ENCODE results near the gene RPRD2. TPM values are rescaled to one million over a fixed set of nuclear protein-coding genes. Genes with fewer than 3 reads are reported as not detected.
"Not testable (repeated sequence)": the region's sequence is repeated elsewhere in the genome, so short reads cannot be mapped to it uniquely, and the experiment has no call there.

The RPRD2 gene
- total and polyA plus RNA-seq, 2 experiments from 2014 or later: 24.1 to 34.8 TPM

DNA sequence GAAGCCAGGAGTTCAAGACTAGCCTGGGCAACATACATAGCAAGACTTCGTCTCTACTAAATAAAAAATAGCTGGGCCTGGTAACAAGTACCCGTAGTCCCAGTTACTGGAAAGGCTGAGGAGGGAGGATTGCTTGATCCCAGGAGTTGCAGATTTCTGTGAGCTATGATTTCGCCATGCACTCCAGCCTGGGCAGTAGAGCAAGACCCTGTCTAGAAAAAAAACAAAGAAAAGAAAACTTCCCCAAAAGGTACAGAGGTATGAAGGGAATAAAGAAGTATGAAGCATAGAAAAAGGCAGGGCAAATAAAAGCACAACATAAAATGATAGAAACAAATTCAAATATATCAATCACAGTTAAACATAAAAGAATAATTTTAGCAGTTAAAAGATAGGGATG is 28.7 kb downstream of the RPRD2 start:
- Histone ChIP-seq H3K27ac (no peak overlapping the region), H3K27me3 (no peaks in the 10 kb centered on the region), H3K36me3 (no peaks in the 10 kb centered on the region), H3K4me3 (no peak overlapping the region), H3K9me3 (ENCODE audit: low read depth) (no peaks in the 10 kb centered on the region), H3K4me1 (ENCODE audit: low read depth) (no peaks in the 10 kb centered on the region)
- no peak for DNase-seq (ENCODE audit: low read depth in 1 of 2, low spot score in 1 of 2)
- TF ChIP-seq, protein P1, sequence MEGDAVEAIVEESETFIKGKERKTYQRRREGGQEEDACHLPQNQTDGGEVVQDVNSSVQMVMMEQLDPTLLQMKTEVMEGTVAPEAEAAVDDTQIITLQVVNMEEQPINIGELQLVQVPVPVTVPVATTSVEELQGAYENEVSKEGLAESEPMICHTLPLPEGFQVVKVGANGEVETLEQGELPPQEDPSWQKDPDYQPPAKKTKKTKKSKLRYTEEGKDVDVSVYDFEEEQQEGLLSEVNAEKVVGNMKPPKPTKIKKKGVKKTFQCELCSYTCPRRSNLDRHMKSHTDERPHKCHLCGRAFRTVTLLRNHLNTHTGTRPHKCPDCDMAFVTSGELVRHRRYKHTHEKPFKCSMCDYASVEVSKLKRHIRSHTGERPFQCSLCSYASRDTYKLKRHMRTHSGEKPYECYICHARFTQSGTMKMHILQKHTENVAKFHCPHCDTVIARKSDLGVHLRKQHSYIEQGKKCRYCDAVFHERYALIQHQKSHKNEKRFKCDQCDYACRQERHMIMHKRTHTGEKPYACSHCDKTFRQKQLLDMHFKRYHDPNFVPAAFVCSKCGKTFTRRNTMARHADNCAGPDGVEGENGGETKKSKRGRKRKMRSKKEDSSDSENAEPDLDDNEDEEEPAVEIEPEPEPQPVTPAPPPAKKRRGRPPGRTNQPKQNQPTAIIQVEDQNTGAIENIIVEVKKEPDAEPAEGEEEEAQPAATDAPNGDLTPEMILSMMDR (IDR thresholded peaks at IDR 0.05; ENCODE audit: low read depth, low read length): no peak

DNA sequence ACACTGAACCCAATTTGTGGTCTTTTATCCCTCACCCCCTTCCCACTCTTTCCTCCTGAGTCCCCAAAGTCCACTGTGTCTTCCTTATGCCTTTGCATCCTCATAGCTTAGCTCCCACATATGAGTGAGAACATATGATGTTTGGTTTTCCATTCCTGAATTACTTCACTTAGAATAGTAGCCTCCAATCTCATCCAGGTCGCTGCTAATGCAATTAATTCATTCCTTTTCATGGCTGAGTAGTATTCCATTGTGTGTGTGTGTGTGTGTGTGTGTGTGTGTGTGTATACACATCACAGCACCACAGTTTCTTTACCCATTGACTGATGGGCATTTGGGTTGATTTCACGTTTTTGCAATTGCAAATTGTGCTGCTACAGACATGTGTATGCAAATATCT is 31.2 kb downstream of the RPRD2 start:
- DNase-seq (ENCODE audit: low read depth in 1 of 2, low spot score in 1 of 2); H3K4me1 ChIP-seq (ENCODE audit: low read depth); H3K4me3 ChIP-seq; H3K27me3 ChIP-seq; H3K36me3 ChIP-seq; H3K27ac ChIP-seq; H3K9me3 ChIP-seq (ENCODE audit: low read depth): not testable (repeated sequence)

DNA sequence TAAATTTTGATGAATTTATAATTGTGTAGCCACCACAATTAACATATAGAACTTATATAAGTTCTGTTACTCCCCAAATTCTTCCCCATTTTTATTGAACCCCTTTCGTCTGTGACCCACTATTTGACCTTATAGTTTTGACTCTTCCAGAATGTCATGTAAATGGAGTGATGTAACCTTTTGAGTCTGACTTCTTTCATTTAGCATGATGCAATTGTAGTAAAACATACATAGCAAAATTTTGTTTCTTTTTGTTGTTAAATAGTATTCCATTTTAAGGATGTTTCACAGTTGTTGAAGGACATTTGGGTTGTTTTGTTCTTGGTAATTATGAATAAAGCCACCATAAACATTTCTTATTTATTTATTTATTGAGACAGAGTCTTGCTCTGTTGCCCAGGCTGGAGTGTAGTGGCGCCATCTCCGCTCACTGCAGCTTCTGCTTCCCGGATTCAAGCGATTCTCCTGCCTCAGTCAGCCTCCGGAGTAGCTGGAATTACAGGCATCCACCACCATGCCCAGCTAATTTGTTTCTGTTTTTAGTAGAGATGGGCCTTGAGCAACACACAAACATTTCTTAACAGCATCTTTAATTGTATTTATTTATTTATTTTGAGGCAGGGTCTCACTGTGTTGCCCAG is 33.6 kb downstream of the RPRD2 start:
- Histone ChIP-seq H3K9me3 (ENCODE audit: low read depth) (no peaks in the 10 kb centered on the region), H3K4me3 (no peak overlapping the region), H3K4me1 (ENCODE audit: low read depth) (no peaks in the 10 kb centered on the region), H3K36me3 (no peaks in the 10 kb centered on the region), H3K27me3 (no peaks in the 10 kb centered on the region), H3K27ac (no peak overlapping the region)
- no peak for DNase-seq (ENCODE audit: low read depth in 1 of 2, low spot score in 1 of 2)
- TF ChIP-seq, protein P1 (IDR thresholded peaks at IDR 0.05; ENCODE audit: low read depth, low read length): no peak

DNA sequence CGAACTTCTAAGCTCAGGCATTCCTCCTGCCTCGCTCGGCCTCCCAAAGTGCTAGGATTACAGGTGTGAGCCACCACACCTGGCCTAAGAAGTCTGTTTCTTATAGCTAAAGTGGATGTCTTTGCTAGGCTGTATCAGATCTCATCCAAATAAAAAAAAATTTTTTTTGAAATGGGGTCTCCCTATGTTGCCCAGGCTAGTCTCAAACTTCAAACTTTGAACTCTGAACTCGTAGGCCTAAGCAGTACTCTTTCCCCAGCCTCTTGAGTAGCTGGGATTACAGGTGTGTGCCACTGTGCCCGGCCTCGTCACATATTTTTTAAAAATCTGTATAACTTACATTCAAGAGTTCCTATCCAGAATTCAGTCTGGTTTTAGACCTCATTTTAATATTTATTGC is 40.5 kb downstream of the RPRD2 start:
- Histone ChIP-seq H3K27ac (no peak overlapping the region), H3K9me3 (ENCODE audit: low read depth) (no peaks in the 10 kb centered on the region), H3K27me3 (no peaks in the 10 kb centered on the region), H3K4me3 (no peak overlapping the region), H3K4me1 (ENCODE audit: low read depth) (no peaks in the 10 kb centered on the region), H3K36me3 (no peaks in the 10 kb centered on the region)
- TF ChIP-seq, protein P1 (IDR thresholded peaks at IDR 0.05; ENCODE audit: low read depth, low read length): no peak
- no peak for DNase-seq (ENCODE audit: low read depth in 1 of 2, low spot score in 1 of 2)

DNA sequence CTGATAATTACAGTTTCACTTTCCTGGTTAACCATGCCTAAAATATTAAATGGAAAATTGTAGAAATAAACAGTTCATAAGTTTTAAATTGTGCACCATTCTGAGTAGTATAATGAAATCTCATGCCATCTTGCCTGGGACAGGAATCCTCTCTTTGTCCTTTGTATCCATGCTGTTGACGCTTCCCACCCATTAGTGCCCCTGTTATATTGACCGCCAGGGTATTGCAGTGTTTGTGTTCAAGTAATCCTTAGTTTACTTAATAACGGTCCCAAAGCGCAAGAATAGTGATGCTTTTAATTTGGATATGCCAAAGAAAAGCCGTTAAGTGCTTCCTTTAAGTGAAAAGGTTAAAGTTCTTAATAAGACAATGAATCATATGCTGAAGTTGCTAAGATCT is 41.7 kb downstream of the RPRD2 start:
- Histone ChIP-seq H3K27ac (peak overlapping the region; percentile 12), H3K4me1 (ENCODE audit: low read depth) (no peaks in the 10 kb centered on the region), H3K4me3 (no peak overlapping the region), H3K27me3 (no peaks in the 10 kb centered on the region), H3K9me3 (ENCODE audit: low read depth) (no peaks in the 10 kb centered on the region), H3K36me3 (no peaks in the 10 kb centered on the region)
- no peak for DNase-seq (ENCODE audit: low read depth in 1 of 2, low spot score in 1 of 2)
- TF ChIP-seq, protein P1 (IDR thresholded peaks at IDR 0.05; ENCODE audit: low read depth, low read length): no peak

DNA sequence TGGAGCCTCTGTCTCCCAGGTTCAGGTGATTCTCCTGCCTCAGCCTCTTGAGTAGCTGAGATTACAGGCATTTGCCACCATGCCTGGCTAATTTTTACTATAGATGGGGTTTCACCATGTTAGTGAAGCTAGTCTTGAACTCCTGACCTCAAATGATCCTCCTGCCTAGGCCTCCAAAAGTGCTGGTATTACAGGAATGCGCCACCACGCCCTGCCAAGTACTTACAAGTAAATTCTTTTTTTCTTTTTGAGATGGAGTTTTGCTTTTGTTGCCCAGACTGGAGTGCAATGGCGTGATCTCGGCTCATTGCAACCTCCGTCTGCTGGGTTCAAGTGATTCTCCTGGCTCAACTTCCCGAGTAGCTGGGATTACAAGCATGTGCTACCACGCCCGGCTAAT is 42.5 kb downstream of the RPRD2 start:
- no peak overlapping the region for H3K27ac ChIP-seq
- peak in 1 of 2 donors; percentile 21 for DNase-seq (ENCODE audit: low read depth in 1 of 2, low spot score in 1 of 2)
- no peaks in the 10 kb centered on the region for H3K36me3 ChIP-seq
- TF ChIP-seq, protein P1 (IDR thresholded peaks at IDR 0.05; ENCODE audit: low read depth, low read length): no peak
- no peaks in the 10 kb centered on the region for H3K4me1 ChIP-seq (ENCODE audit: low read depth)
- H3K9me3 ChIP-seq (ENCODE audit: low read depth): no peaks in the 10 kb centered on the region
- H3K4me3 ChIP-seq: no peak overlapping the region
- no peaks in the 10 kb centered on the region for H3K27me3 ChIP-seq
